Neural progenitor cell (in vitro differentiated cells): ENCODE results near the gene PTPRN2.

Experiments used
- EZH2 ChIP-seq: fragments of 200-600 bp; sonication (generic); IDR thresholded peaks from 2 replicates; pipeline ENCODE4 v1.6.1; 2017; ENCODE audit warnings: antibody characterized with exemption, mild to moderate bottlenecking, moderate library complexity
- EZH2phosphoT487 ChIP-seq: fragments of 200-600 bp; sonication (generic); IDR thresholded peaks from 2 replicates; pipeline ENCODE4 v1.6.1; 2017; ENCODE audit warnings: antibody characterized with exemption
- TF ChIP-seq, protein P1 (sequence below): fragments of 200-600 bp; sonication (generic); IDR thresholded peaks from 2 replicates; pipeline ENCODE4 v1.5.1; 2017; ENCODE audit warnings: antibody characterized with exemption, mild to moderate bottlenecking

DNA sequence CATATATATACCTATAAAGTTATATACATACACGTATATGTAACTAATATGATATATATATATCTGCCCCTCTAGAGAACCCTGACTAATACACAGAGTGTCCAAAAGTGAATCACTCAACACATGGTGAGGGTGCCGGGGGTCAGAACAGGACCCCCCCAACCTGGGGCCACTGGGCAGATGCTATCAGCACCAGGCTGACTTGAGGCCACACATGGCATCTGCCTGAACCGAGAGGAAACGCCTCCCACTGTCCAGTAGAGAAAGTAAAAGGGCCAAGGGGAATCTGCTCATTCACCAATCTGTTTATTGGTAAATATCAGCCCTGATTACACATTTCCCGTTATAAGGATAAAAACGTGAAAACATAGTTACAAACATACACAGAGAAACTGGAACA lies 218.3 kb downstream of the PTPRN2 start:
- TF ChIP-seq, protein P1, sequence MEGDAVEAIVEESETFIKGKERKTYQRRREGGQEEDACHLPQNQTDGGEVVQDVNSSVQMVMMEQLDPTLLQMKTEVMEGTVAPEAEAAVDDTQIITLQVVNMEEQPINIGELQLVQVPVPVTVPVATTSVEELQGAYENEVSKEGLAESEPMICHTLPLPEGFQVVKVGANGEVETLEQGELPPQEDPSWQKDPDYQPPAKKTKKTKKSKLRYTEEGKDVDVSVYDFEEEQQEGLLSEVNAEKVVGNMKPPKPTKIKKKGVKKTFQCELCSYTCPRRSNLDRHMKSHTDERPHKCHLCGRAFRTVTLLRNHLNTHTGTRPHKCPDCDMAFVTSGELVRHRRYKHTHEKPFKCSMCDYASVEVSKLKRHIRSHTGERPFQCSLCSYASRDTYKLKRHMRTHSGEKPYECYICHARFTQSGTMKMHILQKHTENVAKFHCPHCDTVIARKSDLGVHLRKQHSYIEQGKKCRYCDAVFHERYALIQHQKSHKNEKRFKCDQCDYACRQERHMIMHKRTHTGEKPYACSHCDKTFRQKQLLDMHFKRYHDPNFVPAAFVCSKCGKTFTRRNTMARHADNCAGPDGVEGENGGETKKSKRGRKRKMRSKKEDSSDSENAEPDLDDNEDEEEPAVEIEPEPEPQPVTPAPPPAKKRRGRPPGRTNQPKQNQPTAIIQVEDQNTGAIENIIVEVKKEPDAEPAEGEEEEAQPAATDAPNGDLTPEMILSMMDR: no peak
- TF ChIP-seq EZH2 (no peak), EZH2phosphoT487 (no peak)
